Tibial artery (tissue), 4 donors: ENCODE data around the gene DLG2.
A peak's percentile ranks its signal among the peaks of the same experiment; 100 is the strongest.

Experiments used
- DNase-seq, 2 donors: peaks; one replicate each; pipeline ENCODE4 v3.0.0-alpha.2; 2019
- H3K27ac ChIP-seq, 2 donors: fragments of 200-600 bp; sonication (generic) in 1 of 2; 1 replicate in 1 of 2; 2 replicates in 1 of 2; pipeline ENCODE4 v1.5.1; 2018 to 2019; ENCODE audit warnings: mild to moderate bottlenecking in 1 of 2
- H3K27me3 ChIP-seq, 2 donors: fragments of 200-600 bp; sonication (generic) in 1 of 2; one replicate each; pipeline versions ENCODE4 v1.5.1 to v1.6.0; 2016 to 2019
- H3K36me3 ChIP-seq, 3 donors: fragments of 200-600 bp; sonication (generic) in 2 of 3; one replicate each; pipeline ENCODE4 v1.5.1; 2016 to 2019; ENCODE audit warnings: mild to moderate bottlenecking in 2 of 3
- H3K4me1 ChIP-seq, 4 donors: fragments of 200-600 bp; sonication (generic) in 2 of 4; 1 replicate in 3 of 4; 2 replicates in 1 of 4; pipeline ENCODE4 v1.5.1; 2016 to 2019
- H3K4me3 ChIP-seq, 2 donors: fragments of 200-600 bp; sonication (generic) in 1 of 2; 1 replicate in 1 of 2; 2 replicates in 1 of 2; pipeline ENCODE4 v1.5.1; 2018 to 2019; ENCODE audit warnings: mild to moderate bottlenecking in 2 of 2
- H3K9me3 ChIP-seq, 3 donors: fragments of 200-600 bp; sonication (generic) in 1 of 3; one replicate each; pipeline ENCODE4 v1.5.1; 2016 to 2019
- intact Hi-C: fragments of 100-400 bp; cut with DNase I; formaldehyde crosslinking; loops from one replicate; pipeline ENCODE4 v1.15.0; 2023; ENCODE audit warnings: low total_unique reads
- TF ChIP-seq, protein P1 (sequence below), 2 experiments: fragments of 200-600 bp in 1 of 2; fragments of 450-650 bp in 1 of 2; IDR thresholded peaks; one replicate each; pipeline ENCODE4 v1.5.1; 2017 to 2019; ENCODE audit warnings: antibody characterized with exemption in 2 of 2, mild to moderate bottlenecking in 1 of 2, moderate library complexity in 1 of 2

Gene DLG2

DNA sequence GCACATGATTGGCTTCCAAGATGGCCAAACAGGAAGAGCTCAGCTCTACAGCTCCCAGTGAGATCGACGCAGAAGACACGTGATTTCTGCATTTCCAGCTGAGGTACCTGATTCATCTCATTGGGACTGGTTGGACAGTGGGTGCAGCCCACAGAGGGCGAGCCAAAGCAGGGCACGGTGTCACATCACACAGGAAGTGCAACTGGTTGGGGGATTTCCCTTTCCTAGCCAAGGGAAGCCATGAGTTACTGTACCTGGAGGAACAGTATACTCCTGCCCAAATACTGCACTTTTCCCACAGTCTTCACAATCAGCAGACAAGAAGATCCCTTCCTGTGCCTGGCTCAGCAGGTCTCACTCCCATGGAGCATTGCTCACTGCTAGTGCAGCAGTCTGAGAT lies 131.2 kb downstream of the DLG2 start:
- DNase-seq: no peak
- Histone ChIP-seq H3K27me3 (no peaks in the 10 kb centered on the region), H3K4me3 (no peak overlapping the region), H3K36me3 (no peaks in the 10 kb centered on the region), H3K27ac (no peak overlapping the region), H3K4me1 (no peaks in the 10 kb centered on the region), H3K9me3 (peaks cover 0 to 9% (median 0%) of the 10 kb centered on the region in 3 donors)
- intact Hi-C loops: no loop called here
- TF ChIP-seq, protein P1, sequence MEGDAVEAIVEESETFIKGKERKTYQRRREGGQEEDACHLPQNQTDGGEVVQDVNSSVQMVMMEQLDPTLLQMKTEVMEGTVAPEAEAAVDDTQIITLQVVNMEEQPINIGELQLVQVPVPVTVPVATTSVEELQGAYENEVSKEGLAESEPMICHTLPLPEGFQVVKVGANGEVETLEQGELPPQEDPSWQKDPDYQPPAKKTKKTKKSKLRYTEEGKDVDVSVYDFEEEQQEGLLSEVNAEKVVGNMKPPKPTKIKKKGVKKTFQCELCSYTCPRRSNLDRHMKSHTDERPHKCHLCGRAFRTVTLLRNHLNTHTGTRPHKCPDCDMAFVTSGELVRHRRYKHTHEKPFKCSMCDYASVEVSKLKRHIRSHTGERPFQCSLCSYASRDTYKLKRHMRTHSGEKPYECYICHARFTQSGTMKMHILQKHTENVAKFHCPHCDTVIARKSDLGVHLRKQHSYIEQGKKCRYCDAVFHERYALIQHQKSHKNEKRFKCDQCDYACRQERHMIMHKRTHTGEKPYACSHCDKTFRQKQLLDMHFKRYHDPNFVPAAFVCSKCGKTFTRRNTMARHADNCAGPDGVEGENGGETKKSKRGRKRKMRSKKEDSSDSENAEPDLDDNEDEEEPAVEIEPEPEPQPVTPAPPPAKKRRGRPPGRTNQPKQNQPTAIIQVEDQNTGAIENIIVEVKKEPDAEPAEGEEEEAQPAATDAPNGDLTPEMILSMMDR (IDR thresholded peaks at IDR 0.05): no peak

DNA sequence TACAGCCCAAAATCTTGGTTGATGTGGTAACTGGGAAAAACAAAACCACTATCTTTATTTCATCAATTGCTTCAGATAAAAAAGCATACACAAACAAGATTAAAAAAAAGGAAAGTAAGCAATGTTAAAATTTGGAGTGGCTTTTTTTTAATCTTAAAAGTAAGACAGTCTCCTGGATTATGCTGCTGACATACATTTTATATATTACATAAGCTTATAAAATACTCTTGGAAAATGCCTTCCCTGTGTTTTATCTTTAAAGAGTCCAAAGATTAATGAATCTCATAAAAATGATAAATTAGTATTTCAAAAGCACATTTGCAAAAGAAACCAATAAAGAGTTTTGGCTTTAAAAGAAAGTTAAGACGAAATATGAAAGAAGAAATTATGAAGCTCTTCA lies 132.7 kb downstream of the DLG2 start:
- H3K9me3 ChIP-seq: peaks cover 0 to 6% (median 0%) of the 10 kb centered on the region in 3 donors
- no peaks in the 10 kb centered on the region for H3K36me3 ChIP-seq
- TF ChIP-seq, protein P1 (IDR thresholded peaks at IDR 0.05): no peak
- no peaks in the 10 kb centered on the region for H3K4me1 ChIP-seq
- no peaks in the 10 kb centered on the region for H3K27me3 ChIP-seq
- no peak for DNase-seq
- H3K4me3 ChIP-seq: no peak overlapping the region
- H3K27ac ChIP-seq: no peak overlapping the region
- intact Hi-C loops: no loop called here

DNA sequence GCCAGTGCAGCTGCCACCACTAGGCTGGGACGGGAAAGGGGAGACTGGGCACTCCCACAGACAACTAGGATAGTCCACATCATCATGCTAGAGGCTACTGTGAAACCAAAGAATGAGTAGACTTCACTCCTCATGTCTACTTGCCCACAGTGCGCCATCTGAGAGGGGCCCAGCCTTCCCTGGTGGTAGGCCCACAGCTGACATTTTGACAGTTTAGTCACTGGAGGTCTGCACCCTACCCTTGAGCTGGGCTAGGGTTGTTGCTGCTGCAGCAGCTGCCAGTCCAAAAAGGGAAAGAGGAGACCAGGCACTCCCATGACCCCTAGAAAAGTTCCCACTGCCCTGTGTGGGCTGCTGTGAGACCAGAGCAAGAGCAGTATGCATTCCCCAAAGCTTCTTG lies 141.2 kb downstream of the DLG2 start:
- Histone ChIP-seq H3K9me3 (peaks cover 0 to 29% (median 4%) of the 10 kb centered on the region in 3 donors), H3K36me3 (peaks cover 0 to 8% (median 3%) of the 10 kb centered on the region in 3 donors), H3K27ac (no peak overlapping the region), H3K27me3 (no peaks in the 10 kb centered on the region), H3K4me3 (no peak overlapping the region), H3K4me1 (no peaks in the 10 kb centered on the region)
- DNase-seq: no peak
- intact Hi-C loops: no loop called here
- TF ChIP-seq, protein P1 (IDR thresholded peaks at IDR 0.05): no peak

DNA sequence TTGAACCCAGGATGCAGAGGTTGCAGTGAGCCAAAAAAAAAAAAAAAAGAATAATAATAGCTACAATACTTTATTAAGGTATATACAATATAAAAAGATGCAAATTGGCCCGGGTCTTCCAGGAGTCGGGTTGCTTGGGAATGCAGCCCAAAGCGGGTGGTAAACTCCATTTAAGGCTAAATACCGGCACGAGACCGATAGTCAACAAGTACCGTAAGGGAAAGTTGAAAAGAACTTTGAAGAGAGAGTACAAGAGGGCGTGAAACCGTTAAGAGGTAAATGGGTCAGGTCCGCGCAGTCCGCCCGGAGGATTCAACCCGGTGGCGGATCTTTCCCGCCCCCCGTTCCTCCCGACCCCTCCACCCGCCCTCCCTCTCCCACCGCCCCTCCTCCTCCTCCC lies 143.3 kb downstream of the DLG2 start:
- H3K9me3 ChIP-seq: peaks cover 0 to 27% (median 4%) of the 10 kb centered on the region in 3 donors
- intact Hi-C loops: no loop called here
- no peaks in the 10 kb centered on the region for H3K27me3 ChIP-seq

DNA sequence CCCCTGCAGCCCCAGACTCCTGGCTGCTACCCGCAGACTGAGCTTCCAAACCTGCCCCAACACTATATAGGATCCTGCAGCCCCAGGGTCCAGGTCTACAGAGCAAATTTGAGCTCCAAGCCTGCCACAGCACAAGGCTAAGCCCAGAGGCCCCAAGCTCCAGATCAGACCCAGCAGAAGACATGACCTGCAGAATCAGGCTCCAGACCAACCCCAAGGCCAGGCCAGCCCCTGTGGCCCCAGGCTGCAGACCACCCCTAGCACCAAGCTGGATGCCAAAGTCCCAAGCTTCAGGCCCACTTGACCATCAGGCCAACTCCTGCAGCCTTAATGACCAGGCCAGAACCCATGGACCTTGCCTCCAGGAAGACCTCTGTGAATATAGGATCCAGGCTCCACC lies 145.3 kb downstream of the DLG2 start:
- H3K4me1 ChIP-seq: no peaks in the 10 kb centered on the region
- peaks cover 0 to 17% (median 4%) of the 10 kb centered on the region in 3 donors for H3K9me3 ChIP-seq
- no peak overlapping the region for H3K4me3 ChIP-seq
- H3K36me3 ChIP-seq: peaks cover 0 to 3% (median 0%) of the 10 kb centered on the region in 3 donors
- peak in 1 of 2 donors; percentile 53 for DNase-seq
- intact Hi-C loops: no loop called here
- H3K27ac ChIP-seq: no peak overlapping the region
- TF ChIP-seq, protein P1 (IDR thresholded peaks at IDR 0.05): no peak
- H3K27me3 ChIP-seq: no peaks in the 10 kb centered on the region

More for the DNA sequence above, 143.3 kb downstream of the DLG2 start:
- TF ChIP-seq, protein P1 (IDR thresholded peaks at IDR 0.05): no peak
- Histone ChIP-seq H3K27ac (no peak overlapping the region), H3K4me3 (no peak overlapping the region), H3K4me1 (no peaks in the 10 kb centered on the region), H3K36me3 (peaks cover 0 to 8% (median 3%) of the 10 kb centered on the region in 3 donors)
- no peak for DNase-seq
